GM18867 (cell line): ENCODE measurements around the gene CAB39L.
"Not testable (repeated sequence)": the region's sequence is repeated elsewhere in the genome, so short reads cannot be mapped to it uniquely, and the experiment has no call there.

ENCODE experiments used
- ATAC-seq: cut with Tn5 transposase; IDR thresholded peaks from one replicate; pipeline ENCODE4 v1.9.1; 2021; ENCODE audit warnings: mild to moderate bottlenecking, moderate library complexity; ENCODE audit not compliant: unreplicated experiment

CAB39L gene

GRCh38 chr13:49348751-49349150, 95.1 kb downstream of the CAB39L start:
- ATAC-seq: no peak

- no peak for ATAC-seq
Observed at GRCh38 chr13:49347650-49348385, 96.0 kb downstream of the CAB39L start.

- no peak for ATAC-seq
Observed at GRCh38 chr13:49346460-49346859, 97.4 kb downstream of the CAB39L start.

- no peak for ATAC-seq
Observed at GRCh38 chr13:49343731-49344130, 100.1 kb downstream of the CAB39L start.

- no peak for ATAC-seq
Observed at GRCh38 chr13:49343255-49343654, 100.6 kb downstream of the CAB39L start.

- ATAC-seq: no peak
Observed at GRCh38 chr13:49342454-49342853, 101.4 kb downstream of the CAB39L start.

GRCh38 chr13:49341941-49342340, 101.9 kb downstream of the CAB39L start:
- no peak for ATAC-seq

- no peak for ATAC-seq
Observed at GRCh38 chr13:49341517-49341916, 102.3 kb downstream of the CAB39L start.

- no peak for ATAC-seq
Observed at GRCh38 chr13:49340161-49340560, 103.7 kb downstream of the CAB39L start.

GRCh38 chr13:49336655-49337054, 107.2 kb downstream of the CAB39L start:
- ATAC-seq: no peak

GRCh38 chr13:49330546-49330864, 113.4 kb downstream of the CAB39L start:
- ATAC-seq: no peak

GRCh38 chr13:49329831-49330545, 113.9 kb downstream of the CAB39L start:
- no peak for ATAC-seq

- ATAC-seq: not testable (repeated sequence)
Observed at GRCh38 chr13:49327145-49327544, 116.7 kb downstream of the CAB39L start.

- no peak for ATAC-seq
Observed at GRCh38 chr13:49326222-49326917, 117.5 kb downstream of the CAB39L start.

- no peak for ATAC-seq
Observed at GRCh38 chr13:49323344-49323743, 120.5 kb downstream of the CAB39L start.

GRCh38 chr13:49322702-49323101, 121.2 kb downstream of the CAB39L start:
- no peak for ATAC-seq

GRCh38 chr13:49320975-49321374, 122.9 kb downstream of the CAB39L start:
- ATAC-seq: no peak

GRCh38 chr13:49319951-49320350, 123.9 kb downstream of the CAB39L start:
- ATAC-seq: no peak

- no peak for ATAC-seq
Observed at GRCh38 chr13:49319551-49319950, 124.3 kb downstream of the CAB39L start.

GRCh38 chr13:49315756-49316482, 127.9 kb downstream of the CAB39L start:
- no peak for ATAC-seq

- no peak for ATAC-seq
Observed at GRCh38 chr13:49315036-49315565, 128.8 kb downstream of the CAB39L start.
